GM19328 (cell line): ENCODE measurements around the gene PEF1.
A peak's percentile ranks its signal among the peaks of the same experiment; 100 is the strongest.

Source experiments
- ATAC-seq: cut with Tn5 transposase; IDR thresholded peaks from one replicate; pipeline ENCODE4 v1.9.1; 2021; ENCODE audit warnings: mild to moderate bottlenecking, moderate library complexity; ENCODE audit not compliant: unreplicated experiment

Gene PEF1

DNA sequence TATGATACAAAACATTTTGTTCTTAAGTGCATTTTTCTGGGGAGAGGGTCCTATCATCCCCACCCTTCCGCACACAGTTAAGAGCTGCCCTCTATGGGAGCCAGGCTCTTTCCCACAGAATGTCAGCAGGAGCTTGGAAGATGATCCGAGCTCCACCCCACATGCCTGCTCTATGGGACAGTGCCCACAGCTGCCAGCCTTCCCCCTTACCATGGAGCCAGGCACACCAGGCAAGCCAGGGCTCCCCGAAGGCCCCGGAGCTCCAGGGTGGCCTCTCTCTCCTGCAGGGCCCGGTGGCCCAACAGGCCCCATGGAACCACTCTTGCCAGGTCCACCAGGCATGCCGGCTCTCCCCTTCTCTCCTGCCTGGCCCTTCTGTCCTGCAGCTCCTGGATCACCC is 10.4 kb upstream of the PEF1 start:
- ATAC-seq: no peak

DNA sequence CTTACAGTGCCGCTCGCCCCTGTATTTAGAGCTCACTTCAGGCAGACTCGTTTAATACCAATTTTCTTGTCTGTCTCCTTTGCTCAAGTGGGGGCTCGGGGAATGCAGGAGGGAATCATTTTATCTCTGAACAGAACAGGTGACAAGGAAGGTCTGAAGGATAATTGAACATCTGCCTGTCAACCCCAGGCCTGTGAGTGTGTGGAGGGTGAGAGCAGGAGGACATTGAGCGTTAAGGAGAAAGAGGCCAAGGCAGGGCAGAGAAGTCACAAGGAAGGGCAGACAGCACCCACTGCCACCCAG is 9.7 kb upstream of the PEF1 start:
- ATAC-seq: no peak

DNA sequence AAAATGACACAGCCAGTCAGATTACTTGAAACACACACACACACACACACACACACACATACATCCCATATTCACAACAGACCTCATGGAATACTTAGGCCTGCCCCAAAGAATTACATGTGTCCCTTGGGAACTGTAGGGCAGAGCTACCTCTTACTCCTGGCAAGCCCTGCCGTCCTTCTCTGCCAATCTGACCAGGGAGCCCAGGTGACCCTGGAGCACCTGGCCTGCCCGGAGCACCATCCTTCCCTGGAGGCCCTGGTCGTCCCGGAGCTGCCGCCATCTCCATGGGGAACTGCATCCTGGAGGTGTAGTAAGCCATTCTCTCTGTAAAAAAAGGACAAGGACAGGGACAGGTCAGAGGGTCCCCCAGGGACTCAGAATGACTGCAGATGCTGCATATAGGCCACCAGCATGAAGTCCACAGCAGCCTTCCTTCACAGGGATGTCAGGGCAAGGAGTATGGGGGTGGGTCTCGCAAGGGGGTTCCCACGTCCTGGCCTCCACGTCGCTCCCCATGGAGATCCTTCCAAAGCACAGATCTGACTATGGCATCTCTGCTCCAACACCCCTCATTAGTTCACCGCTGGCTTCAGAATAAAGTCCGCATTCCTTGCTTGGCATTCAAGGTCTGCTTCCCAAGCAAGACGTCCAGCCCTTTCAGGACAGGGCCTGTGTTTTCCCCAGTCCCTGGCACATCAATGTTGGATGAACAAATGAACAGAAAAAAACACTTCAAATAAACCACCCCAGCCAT is 9.2 kb upstream of the PEF1 start:
- no peak for ATAC-seq

DNA sequence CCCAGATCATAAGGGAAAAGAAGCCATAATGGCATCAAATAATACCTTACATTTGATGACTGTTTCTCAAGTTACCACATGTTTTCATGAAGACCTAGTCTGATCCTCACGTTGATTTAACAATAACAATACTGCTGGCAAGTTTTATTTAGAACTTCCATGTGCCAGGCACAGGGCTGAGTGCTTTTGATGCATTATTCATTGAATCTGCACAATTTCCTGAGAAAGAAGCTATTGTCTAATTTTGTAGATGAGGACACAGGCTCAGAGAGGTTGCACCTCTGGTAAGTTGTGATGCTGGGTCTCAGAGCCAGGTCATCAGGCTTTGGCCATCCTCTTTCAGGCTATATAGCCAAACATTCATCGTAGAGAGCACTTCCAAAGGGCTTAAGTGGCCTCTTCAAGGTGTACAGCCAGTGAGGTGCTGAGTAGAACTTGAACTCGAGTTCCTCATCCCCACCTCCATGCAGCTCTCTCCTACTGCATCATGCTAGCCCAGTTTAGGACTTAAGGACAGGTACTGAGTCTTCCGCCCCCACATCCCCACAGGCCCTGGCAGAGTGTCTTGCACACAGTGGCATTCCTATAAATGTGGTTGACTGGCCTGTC is 8.3 kb upstream of the PEF1 start:
- ATAC-seq: no peak

DNA sequence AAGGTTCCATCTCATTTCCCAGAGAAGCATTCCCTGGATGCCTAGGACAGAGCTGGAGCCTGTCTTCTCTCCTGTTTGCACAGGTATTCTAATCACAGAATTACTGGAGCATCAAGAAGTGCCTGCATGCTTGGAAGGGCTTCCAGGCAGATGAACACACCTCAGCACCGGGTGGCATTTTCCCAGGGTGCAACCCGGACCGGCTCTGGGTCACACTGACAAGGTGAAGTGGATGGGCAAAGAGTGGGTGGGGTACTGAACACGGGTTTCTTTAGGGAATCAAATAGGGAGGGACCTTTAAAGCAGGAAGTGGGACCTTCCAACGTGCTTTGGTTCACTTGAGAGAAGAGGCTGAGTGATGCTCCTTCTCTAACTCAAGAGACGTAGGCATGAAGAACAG is 7.1 kb upstream of the PEF1 start:
- no peak for ATAC-seq

DNA sequence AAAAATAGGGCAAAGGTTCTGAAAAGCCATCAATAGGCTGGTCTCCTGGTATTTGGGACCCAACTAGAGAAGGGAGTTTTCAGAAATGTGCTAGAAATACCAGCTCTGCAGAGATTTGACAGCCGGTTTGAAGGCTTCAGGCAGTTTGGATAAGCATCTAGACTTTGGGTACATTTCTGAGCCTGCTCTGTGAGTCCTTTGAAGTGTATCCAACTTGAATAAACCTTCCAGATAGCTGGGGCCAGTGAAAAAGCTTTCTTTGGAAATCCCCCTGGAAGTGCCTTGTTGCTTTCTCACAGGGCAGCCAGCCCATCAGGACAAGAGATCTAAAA is 6.4 kb upstream of the PEF1 start:
- no peak for ATAC-seq

DNA sequence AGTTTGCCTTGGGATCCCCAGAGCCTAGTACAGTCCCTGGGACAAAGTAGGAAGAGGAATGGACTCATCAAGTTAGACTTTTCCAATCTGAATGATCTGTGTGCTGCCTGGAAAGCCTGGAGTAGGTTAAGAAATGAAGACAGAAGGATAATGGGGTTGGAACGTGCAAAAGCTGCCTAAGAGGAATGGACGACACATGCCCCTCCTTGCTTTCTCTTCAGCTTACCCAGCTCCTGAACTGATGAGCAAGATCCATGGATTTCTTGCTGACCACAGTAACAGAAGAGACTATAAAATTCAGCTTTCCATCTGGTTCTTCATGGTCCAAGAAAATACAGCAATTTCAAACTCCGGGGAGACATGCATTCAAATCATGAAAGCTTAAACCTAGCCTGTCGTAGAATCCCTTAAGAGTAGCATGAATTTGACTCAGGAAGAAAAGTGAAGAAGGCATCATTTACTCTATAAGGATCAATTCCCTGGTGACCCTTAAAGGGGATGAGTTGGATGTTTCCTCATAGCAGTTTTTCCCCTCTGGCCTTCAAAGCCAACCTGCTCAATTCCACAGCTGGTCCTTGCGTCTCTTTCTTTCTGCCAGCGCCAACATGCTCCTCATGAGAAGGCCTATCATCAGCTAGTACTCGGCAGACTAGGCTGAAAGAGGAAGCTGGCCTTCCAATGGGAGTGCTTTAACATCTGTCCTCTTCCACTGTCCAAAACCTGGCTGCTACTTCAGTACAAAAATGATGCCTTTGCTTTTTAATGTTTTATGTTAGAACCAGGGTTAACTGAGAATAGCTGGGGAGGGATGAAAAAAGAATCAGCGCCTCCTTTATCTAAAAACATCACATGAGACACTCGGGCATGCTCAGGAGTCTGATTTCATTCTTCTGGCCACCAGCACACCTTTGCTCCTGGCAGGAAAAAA is 5.7 kb upstream of the PEF1 start:
- ATAC-seq: no peak

DNA sequence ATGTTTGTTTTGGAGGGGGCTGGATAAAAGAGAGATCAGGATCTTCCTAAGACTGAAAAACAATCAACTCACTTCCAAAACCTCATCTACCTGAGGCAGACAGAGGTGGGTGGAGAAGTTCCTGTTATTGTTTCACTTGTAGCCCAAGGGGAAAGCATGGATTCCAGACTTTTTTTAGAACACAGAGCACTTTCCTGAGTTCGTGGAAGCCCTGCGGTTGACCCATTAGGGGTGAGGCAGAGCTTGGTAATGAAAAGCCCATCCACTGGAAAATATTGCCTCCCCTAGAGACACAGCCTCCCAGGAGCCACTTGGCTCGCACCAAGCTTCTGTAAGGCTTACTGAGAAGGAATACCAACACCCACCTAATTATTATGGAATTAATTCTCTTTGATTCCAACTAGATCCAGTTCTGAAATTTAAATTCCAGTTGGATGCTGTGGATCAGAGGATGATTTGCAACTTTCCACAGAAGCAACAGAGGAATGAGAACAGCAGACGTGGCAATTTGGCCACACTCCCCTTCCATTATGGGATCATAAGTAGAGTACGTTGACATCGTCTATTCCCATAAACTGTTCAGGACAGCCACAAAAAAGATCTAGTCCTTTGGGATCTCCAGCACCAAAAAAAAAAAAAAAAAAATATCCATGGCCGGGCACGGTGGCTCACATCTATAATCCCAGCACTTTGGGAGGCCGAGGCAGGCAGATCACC is 4.1 kb upstream of the PEF1 start:
- no peak for ATAC-seq

DNA sequence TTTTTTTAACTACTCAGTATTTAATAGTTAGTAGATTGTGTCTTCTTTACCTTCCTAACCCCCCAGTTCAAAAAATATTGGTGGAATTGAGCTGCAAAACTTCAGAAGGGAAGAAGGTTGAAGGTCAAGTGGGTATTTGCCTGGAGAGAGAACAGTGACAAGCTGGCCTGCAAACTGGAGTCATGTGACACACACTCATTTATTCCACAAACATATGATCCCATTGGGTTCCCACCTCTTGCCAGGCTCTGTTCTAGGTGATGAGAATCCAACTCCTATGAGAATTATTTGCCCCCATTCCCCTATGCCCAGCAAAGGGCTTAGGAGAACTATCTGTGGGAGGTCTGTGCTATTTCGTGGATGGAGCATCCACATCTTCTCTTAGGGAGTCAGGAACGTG is 3.5 kb upstream of the PEF1 start:
- ATAC-seq: no peak

DNA sequence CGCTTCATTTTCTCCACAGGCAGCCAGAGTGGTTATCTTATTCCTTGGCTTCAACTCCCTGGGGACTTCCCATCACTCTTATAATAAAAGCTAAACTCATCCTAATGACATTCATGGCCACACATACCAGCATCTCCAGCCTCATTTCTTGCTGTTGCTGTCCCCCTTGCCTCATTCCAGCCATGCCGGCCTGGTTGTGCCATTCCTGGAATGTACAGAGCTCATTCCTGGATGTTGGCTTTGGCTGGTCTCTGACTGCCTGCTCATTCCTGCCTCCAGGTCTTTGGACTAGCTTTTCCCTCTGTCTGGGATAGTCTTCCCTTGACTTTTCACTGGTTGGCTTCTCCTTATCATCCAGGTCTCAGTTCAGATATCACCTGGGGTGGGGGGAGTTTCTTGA is 2.4 kb upstream of the PEF1 start:
- no peak for ATAC-seq

DNA sequence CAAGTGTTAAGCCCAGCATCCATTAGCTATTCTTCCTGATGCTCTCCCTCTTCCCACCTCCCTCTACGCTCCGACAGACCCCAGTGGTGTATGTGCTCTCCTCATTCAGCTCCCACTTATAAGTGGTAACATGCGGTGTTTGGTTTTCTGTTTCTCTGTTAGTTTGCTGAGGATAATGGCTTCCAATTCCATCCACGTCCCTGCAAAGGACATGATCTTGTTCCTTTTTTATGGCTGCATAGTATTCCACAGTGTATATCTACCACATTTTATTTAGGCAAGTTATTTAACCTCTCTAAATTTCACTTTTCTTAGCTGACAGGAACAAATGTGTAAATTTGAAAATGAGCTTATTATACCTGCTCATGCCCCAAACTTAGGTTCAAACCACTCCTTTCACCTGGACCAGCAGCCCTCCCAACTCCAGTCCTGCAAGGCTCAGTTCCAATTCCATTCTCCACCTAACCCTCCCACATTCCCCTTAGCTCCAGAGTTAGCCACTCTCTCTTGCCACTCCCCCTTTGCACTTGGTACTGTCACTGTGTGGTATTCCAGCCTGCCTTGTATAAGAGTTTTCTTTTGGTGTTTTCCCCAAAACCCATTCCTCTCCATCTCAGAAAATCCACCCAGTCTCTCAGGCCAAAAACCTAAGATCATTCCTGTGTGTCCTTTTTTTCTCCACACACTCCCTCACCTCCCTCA is 1.7 kb upstream of the PEF1 start:
- ATAC-seq: no peak

DNA sequence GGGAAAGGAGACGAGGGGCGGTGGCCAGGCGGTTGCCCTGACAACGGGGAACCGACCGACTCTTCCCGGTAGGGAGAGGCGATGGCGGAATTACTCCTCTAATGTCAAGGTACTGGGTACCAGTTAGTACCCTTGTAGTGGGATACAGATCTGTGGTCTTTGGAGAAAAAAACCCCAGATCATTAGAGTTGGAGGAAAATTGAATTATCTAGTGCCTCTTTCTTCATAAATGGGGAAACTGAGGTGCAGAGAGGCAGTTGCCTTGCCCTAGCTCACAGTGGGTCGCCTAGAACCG is 545 bp upstream of the PEF1 start:
- no peak for ATAC-seq

DNA sequence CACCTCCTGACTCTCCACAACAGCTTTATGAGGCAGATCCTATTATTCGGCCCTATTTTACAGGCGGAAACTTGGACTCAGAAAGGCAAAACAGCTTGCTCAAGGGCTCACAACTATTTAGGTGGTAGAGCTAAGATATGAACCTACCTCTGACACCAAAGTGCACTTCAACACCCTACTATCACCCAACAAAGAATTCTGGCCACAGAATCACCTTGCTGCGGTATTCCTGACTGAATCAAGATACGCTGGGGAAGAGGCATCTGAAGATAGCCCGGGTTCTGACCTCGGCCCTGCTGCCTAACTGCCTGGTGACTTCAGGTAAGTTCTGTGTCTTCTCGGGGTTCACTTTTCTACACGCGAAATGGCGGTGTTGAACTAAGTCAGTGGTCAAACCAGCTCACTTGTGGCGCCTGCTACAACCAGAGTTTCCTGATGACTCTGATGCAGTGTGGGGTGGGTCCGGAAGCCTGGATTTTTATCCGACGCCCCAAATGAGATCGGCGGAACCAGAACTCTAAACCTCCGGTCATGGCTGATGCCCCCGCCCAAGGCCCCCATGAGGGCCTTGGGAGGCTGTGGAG is 608 bp downstream of the PEF1 start:
- peak; percentile 1 for ATAC-seq

DNA sequence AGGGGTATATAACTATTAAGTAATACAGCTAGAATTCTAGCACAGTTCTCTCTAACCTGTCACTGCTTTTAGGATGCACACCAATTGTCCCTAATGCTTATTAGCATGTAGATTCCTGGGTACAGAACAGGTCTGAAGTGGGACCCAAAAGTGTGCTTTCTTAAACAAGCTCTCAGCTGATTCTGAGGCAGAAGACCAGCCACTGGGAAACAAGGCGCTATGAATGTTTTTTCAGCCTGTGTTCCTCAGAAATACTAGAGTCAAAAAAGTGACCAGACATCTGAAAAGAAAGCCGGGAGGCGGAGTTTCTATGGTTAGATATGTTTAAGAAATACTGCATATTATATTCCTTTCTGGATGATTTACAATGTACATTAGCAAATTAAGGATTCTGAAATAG is 1.8 kb downstream of the PEF1 start:
- ATAC-seq: no peak

DNA sequence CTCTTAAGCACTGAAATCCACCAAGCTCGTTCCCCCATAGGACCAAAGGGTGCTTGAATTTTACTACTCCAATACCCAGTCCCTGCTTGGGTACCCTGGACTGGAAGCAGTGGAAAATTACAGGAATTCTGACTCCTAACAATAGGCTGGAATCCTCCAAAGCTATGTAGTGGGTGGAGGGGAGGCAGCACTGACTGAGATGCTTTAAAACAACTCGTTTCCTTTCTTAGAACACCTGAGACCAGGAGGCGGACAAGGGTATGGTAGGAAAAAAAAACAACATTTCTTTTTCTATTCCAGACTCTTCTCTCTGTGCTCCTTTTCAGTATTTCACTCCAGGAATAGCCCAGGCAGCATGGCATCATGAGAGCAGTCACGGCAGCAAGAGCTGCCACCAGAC is 2.3 kb downstream of the PEF1 start:
- no peak for ATAC-seq

DNA sequence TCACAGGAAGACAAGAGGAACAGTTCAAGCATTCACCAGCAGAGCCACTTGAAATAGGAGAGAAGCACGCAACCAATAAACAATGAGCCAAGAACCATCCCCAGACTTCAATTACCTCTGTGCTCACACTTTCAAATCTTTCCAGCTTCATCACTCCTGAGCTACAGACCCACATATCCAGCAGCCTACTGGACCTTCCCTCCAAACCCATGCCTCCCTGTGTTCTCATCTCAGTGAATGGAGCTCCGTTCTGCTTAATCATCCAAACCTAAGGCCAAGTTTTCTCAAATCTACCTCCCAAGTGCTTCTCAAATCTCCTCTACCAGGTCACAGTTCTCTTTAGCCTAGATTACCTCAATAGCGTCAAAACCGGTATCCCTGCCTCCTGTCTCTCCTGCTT is 3.7 kb downstream of the PEF1 start:
- ATAC-seq: no peak

DNA sequence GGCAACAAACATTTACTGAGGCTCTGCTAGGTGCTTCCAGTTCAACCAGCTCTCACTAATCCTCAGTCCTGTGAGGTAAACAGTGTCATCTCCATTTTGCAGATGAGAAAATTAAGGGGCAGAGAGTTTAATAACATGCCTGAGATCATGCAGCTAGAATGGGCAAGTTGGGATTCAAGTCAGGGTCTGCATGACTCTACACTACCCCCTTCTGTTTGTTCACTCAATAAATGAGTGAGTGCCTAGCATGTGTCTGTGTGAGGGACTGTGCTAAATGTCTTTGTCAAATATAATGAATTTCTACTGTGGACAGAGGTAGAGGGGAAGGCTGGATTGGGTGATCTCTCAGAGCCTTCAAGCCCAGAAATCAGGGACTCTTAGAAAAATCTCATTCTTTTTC is 4.5 kb downstream of the PEF1 start:
- ATAC-seq: no peak

DNA sequence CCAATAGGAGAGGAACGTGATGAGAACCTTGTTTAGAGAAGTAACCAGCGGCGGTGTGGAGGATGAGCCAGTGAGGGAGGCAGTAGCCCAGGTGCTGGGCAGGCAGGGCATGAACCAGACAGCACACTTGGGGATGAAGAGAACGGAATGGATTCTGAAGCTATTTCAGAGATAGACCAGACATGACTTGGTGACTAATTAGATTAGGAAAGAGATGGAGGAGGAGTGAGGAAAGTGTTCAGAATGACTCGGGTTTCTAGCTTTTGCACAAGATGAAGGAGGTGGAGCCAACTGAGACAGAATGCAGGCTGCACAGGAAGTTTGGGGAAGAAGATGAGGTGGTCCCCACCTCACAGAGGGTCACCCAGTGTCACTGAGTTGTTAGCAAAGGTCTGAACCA is 5.1 kb downstream of the PEF1 start:
- ATAC-seq: no peak

DNA sequence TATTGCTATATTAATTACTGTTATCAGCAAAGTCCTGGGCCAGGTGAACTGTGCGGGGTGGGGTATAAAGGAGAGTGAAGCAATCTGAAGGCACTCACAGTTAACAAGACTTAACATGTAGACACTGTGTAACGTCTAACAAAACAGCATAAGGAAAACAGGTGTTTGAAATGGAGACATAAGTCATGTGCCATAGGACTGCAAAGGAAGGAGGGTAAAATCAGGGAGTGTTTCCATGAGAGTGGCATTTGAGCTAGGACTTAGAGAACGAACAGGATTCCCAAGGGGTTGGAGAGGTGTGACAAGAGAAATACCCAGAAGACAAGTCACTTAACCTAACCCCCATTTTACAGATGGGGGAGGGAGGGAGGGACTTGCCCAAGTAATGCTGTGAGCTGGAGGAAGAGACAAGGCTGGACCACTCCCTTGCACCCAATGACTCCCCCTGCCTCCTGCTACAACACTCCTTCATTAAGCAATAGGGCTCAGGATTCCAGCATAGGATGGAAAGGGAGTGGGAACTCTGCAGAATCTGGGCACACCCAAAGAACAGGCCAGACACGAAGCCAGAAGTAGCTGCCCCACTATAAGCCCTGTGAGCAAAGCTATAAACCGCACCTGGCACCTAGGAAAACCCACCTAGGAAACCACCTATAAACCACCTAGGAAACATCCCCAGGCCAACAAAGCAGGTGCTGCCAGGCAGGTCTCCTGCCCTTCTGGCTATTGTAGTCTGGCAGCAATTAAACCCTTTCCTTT is 6.6 kb downstream of the PEF1 start:
- no peak for ATAC-seq

DNA sequence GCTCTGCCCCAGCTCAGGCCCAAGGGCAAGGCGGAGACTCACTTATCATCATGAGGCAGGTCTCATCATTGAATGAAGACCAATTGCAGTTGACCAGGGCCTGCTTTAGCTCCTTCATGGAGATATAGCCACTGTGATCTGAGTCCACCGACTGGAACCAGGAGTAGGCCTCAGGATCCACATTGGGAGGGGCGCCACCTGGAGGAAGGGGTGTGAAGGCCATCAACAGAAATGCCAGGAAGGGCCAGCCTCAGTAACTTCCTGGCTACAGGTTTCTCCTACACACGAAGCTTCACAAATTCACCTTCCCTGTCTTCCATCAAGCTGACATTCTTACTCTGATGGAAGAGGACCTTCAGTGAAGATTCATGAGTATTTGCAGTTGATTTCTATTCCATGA is 11.6 kb downstream of the PEF1 start:
- no peak for ATAC-seq
